Osteoblast (primary cell): ENCODE measurements around the gene THTPA. TPM values are rescaled to one million over a fixed set of nuclear protein-coding genes. Genes with fewer than 3 reads are reported as not detected.
A peak's percentile ranks its signal among the peaks of the same experiment; 100 is the strongest.

Source experiments
- DNase-seq: peaks from one replicate; pipeline ENCODE4 v3.0.0; 2011; ENCODE audit warnings: low spot score, mixed read lengths; ENCODE audit not compliant: insufficient read length; ENCODE audit errors: missing footprints
- H2AFZ ChIP-seq: 2 replicates; pipeline ENCODE4 v1.6.0; 2011; ENCODE audit warnings: mild to moderate bottlenecking, low read length
- H3K27ac ChIP-seq: 2 replicates; pipeline ENCODE4 v1.5.1; 2011; ENCODE audit warnings: mild to moderate bottlenecking, low read depth, low read length, moderate library complexity
- H3K27me3 ChIP-seq: 2 replicates; pipeline ENCODE4 v1.6.0; 2012; ENCODE audit warnings: mild to moderate bottlenecking, control low read depth, inconsistent platforms, low read length, moderate library complexity; ENCODE audit not compliant: insufficient read depth
- H3K36me3 ChIP-seq: 2 replicates; pipeline ENCODE4 v1.5.1; 2011; ENCODE audit warnings: mild to moderate bottlenecking, low read length, control low read depth, moderate library complexity; ENCODE audit not compliant: insufficient read depth
- H3K4me1 ChIP-seq: 2 replicates; pipeline ENCODE4 v1.5.1; 2011; ENCODE audit warnings: mild to moderate bottlenecking, low read length, control low read depth, moderate library complexity; ENCODE audit not compliant: insufficient read depth
- H3K4me2 ChIP-seq: 2 replicates; pipeline ENCODE4 v1.6.0; 2011; ENCODE audit warnings: mild to moderate bottlenecking, low read length; ENCODE audit not compliant: insufficient read depth
- H3K4me3 ChIP-seq: fragments of 200-600 bp; sonication (generic); 3 replicates; pipeline ENCODE4 v1.5.1; 2012; ENCODE audit warnings: mild to moderate bottlenecking, low read length, inconsistent platforms; ENCODE audit not compliant: insufficient read depth
- H3K79me2 ChIP-seq: 2 replicates; pipeline ENCODE4 v1.6.0; 2012; ENCODE audit warnings: mild to moderate bottlenecking, low read length, control low read depth, inconsistent platforms; ENCODE audit not compliant: insufficient read depth
- H3K9me3 ChIP-seq: 2 replicates; pipeline ENCODE4 v1.5.1; 2011; ENCODE audit warnings: low read depth, low read length, control low read depth
- H4K20me1 ChIP-seq: 2 replicates; pipeline ENCODE4 v1.6.0; 2012; ENCODE audit warnings: mild to moderate bottlenecking, low read length, control low read depth; ENCODE audit not compliant: insufficient read depth
- CTCF ChIP-seq: IDR thresholded peaks from 2 replicates; pipeline ENCODE4 v1.5.1; 2011; ENCODE audit warnings: mild to moderate bottlenecking, low read depth, low read length, moderate library complexity; ENCODE audit errors: extremely low read depth
- total RNA-seq: library from RNA; depleted of rRNA; stranded (reverse); fragments of >200 nt; gene quantifications from 2 replicates; pipeline ENCODE4 v1.2.3, GENCODE V29; 2012

Gene THTPA
- total RNA-seq, 1 donor, result 27.5 TPM

DNA sequence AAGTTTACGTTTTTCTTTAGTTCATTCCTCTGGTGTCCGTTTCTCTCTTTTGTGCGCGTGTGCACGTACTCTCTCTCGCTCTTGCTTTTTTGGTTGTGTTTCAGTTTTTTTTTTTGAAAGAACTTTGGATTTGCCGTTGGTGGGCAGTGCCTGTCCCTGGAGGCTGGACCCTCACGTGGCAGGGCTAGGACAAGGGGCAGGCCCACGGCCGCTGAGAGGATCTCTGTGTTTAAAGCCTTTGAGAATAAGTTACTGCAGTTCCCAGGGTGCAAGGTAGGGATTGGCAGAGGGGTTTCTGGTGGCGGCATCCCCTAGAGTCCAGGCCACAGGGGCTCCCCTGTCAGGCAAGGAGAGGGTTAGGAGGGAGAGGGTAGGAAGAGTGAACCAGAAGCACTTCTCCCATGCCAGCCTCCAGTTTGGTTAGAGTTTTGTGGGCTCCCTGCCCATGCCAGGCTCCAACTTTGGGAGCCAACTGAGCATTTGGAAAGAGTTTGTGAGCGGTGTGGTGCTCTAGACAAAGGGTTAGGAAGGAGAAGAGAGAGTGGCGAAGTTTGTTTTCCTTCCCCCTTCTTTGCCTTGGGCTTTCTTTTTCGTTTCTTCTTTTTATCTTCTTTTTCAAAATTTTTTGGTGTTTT lies 35.1 kb upstream of the THTPA start:
- Histone ChIP-seq H3K4me3 (no peak overlapping the region), H3K9me3 (no peaks in the 10 kb centered on the region), H3K27me3 (no peaks in the 10 kb centered on the region), H3K27ac (no peak overlapping the region), H4K20me1 (no peaks in the 10 kb centered on the region), H3K4me2 (no peak overlapping the region), H3K36me3 (no peaks in the 10 kb centered on the region), H3K4me1 (no peaks in the 10 kb centered on the region), H3K79me2 (no peaks in the 10 kb centered on the region), H2AFZ (no peak overlapping the region)
- no peak for TF ChIP-seq CTCF
- DNase-seq, result peak; percentile 70

- Histone ChIP-seq H3K4me2 (no peak overlapping the region), H3K79me2 (no peaks in the 10 kb centered on the region)
- TF ChIP-seq CTCF, result no peak
Observed at GRCh38 chr14:23521785-23522640, 34.1 kb upstream of the THTPA start.

DNA sequence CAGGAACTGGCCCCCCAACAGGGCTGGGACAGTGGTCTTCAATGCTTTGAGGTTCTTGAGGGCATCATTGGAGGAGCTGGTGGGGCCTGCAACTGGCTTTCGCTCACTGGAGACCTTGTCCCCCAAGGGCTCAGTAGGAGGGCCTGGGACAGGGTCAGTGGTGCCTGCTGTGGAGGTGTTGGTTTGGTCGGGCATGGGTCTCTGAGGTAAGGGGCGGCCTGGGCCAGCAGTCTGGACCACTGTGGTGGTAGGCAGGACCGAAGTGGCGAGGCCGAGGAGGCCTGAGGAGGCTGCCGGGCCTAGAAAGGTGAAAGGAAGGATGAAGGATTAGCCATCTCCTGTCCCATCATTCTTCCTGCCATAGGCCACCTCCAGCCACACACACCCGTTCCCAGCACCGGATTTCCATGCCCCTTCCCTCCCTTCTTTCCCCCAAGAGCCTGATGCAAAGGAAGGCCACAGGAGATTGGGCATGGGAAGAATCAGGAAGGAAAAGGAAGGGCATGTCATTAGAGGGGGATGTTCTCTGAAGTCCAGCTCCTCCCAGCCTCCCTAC lies 33.4 kb upstream of the THTPA start:
- DNase-seq, result peak; percentile 65
- Histone ChIP-seq H3K4me3 (no peak overlapping the region), H3K79me2 (no peaks in the 10 kb centered on the region), H2AFZ (no peak overlapping the region), H4K20me1 (no peaks in the 10 kb centered on the region), H3K4me2 (no peak overlapping the region), H3K27me3 (no peaks in the 10 kb centered on the region), H3K36me3 (no peaks in the 10 kb centered on the region), H3K9me3 (no peaks in the 10 kb centered on the region), H3K27ac (no peak overlapping the region), H3K4me1 (no peaks in the 10 kb centered on the region)
- no peak for TF ChIP-seq CTCF

More at GRCh38 chr14:23521785-23522640, 34.1 kb upstream of the THTPA start:
- no peaks in the 10 kb centered on the region for H4K20me1 ChIP-seq
- H3K4me3 ChIP-seq, result no peak overlapping the region
- peak; percentile 62 for DNase-seq
- H3K27me3 ChIP-seq, result no peaks in the 10 kb centered on the region
- H2AFZ ChIP-seq, result no peak overlapping the region
- no peaks in the 10 kb centered on the region for H3K4me1 ChIP-seq
- no peaks in the 10 kb centered on the region for H3K36me3 ChIP-seq
- H3K27ac ChIP-seq, result no peak overlapping the region
- no peaks in the 10 kb centered on the region for H3K9me3 ChIP-seq
